GM21576 (cell line): Measurements from ENCODE around the gene CDK18.
"Not testable (repeated sequence)": the region's sequence is repeated elsewhere in the genome, so short reads cannot be mapped to it uniquely, and the experiment has no call there.

Source experiments
- ATAC-seq: cut with Tn5 transposase; IDR thresholded peaks from one replicate; pipeline ENCODE4 v1.9.1; 2021; ENCODE audit warnings: mild to moderate bottlenecking, moderate library complexity; ENCODE audit not compliant: unreplicated experiment

CDK18 gene

GRCh38 chr1:205480349-205480985 lies 24.0 kb upstream of the CDK18 start:
- peak; percentile 52 for ATAC-seq

- ATAC-seq: no peak
Observed at GRCh38 chr1:205481218-205481617, 23.3 kb upstream of the CDK18 start.

DNA sequence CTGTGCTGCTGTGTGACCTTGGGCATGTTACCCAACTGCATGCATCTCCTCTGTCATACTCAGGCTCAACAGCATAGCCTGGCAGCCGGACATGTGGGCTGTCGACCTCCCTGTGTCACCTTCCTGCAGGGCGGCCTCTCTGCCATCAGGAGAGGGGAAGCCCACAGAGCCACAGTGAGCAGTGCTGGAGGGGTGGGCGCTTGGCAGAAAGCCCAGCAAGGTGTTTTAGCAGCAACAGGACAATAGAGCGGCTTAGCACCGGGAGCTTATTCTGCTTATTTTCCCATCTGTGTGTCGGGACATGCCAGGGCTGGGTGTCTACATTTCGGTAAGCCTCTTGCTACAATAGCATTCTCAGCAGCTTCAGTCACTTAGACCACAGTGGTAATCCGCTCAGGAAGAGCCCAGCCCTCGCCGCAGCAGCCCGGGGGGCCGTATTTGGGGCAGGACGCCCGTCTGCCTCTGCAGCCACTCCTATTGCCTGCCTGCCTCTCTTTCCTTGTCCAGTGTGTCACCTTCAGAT lies 22.8 kb upstream of the CDK18 start:
- no peak for ATAC-seq

DNA sequence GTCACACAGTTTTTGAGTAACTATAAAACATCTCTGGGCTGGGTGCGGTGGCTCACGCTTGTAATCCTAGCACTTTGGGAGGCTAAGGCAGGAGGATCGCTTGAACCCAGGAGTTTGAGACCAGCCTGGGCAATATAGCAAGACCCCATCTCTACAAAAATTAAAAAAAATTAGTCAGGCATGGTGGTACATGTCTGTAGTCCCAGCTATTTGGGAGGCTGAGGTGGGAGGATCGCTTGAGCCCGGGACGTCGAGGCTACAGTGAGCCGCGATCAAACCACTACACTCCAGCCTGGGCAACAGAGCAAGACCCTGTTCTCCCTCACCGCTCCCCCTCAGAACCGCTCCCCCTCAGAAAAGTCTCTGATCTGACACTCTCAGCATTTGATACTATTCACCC lies 21.9 kb upstream of the CDK18 start:
- not testable (repeated sequence) for ATAC-seq

GRCh38 chr1:205483372-205483771 lies 21.1 kb upstream of the CDK18 start:
- ATAC-seq: no peak

- no peak for ATAC-seq
Observed at GRCh38 chr1:205484985-205485967, 19.2 kb upstream of the CDK18 start.

DNA sequence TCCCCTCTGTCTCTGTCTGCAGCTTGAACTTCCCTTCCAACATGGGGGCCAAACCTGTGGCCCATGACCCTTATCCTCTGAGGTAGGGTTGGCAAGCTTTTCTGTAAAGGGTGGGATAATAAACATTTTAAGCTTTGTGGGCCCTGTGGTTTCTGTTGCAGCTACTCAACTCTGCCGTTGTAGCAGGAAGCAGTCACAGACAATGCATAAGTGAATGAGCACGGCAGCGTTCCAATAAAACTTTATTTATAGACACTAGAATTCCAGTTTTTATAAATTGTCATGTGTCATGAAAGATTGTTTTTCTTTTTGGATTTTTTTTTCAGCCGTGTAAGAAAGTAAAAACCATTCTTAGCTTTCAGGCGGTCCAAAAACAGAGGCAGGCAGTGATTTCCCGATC lies 18.2 kb upstream of the CDK18 start:
- no peak for ATAC-seq

GRCh38 chr1:205488074-205488723 lies 16.3 kb upstream of the CDK18 start:
- no peak for ATAC-seq

DNA sequence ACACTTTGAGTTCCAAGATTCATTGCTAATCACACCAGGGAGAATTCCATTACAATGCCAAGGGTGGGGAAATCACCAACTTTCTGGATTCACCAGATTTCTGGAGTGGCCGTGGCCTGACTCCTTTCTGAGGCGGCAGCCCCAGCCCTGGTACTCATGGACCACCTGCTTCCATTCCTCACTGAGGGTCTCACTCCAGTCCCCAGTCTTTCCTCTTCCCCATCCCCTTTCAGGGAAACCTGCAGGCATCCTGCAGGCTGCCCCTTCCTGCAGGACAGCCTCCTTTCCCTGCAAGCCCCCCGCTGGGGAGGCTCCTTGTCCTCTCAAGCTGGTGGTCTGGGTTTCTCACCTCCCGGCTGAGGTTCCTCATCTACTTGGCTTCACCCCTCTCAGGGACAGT lies 12.7 kb upstream of the CDK18 start:
- no peak for ATAC-seq

DNA sequence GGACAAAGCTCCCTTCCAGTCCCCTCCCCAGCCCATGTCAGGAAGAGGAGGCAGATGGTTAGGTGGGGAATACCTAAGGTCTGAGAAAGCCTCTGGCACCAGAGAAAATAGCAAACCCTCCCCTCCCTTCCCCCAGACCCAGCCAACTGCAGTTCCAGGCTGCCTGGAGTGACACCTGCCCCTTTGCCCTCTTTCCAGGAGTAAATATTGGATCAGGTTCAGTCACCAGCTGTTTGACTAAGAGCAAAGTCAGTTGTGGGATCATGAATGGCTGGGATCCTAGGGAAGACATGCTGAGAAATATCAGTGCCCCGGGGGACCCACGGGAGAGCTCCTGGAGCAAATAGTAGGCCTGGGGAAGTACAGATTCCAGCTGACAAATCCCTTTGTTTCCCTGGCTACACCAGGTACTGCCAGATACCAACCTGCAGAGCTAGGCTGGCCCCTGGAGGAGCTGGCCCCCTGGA lies 12.2 kb upstream of the CDK18 start:
- no peak for ATAC-seq

GRCh38 chr1:205492774-205493173 lies 11.7 kb upstream of the CDK18 start:
- ATAC-seq: no peak

- ATAC-seq: no peak
Observed at GRCh38 chr1:205493241-205494085, 11.0 kb upstream of the CDK18 start.

DNA sequence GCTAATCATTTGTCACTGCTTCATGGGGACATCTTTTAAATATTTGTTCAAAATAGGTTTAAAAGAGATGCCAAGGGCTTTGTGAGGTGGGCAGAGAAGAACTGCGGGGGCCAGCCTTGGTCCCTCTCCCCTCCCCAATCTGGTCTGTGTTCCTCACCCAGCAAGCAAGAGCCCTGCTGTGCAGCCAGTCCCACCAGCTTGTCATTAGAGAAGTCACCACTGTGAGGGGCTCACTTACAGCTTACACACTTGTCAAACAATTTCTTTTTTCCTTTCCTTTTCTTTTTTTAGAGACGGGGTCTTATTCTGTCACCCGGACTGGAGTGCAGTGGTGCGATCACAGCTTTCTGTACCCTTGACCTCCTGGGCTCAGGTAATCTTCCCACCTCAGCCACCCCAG lies 10.4 kb upstream of the CDK18 start:
- ATAC-seq: no peak

- no peak for ATAC-seq
Observed at GRCh38 chr1:205495237-205495823, 9.1 kb upstream of the CDK18 start.

DNA sequence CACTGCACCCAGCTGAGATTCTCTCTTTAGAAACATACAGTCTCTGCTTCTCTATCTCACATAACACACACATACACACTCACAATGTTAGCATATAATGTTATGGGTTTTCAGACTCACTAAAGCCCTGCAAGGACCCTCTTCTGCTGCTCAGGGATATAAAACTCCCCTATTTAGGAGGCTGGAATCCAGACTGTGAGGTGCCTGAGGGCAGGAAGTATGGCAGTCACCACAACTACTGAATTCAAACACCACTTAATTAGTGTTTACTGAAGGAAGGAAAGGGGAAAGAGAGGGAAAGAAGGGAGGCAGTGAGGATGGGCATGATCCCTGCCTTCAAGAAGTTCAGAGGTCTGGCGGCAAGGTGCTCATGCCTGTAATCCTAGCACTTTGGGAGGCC lies 7.8 kb upstream of the CDK18 start:
- no peak for ATAC-seq

- no peak for ATAC-seq
Observed at GRCh38 chr1:205497351-205497750, 7.1 kb upstream of the CDK18 start.

DNA sequence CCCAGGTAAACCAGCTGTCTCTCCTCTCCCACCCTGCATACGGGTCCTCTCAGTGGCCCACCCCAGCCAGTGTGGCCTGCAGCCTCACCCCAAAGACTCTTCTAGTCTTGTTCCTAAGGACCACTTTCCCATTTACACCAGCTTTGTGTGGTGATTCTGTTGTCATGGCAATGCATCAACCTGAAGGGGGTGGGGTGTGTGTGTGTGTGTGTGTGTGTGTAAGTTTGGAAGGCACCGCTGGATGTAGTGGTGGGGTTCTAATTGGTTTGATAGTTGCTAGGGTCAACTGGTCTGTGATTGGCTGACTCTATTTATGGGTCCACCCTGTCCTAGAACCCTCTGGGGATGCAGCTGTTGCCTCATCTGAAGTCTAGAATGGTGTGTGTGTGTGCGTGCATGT lies 4.7 kb upstream of the CDK18 start:
- ATAC-seq: no peak

DNA sequence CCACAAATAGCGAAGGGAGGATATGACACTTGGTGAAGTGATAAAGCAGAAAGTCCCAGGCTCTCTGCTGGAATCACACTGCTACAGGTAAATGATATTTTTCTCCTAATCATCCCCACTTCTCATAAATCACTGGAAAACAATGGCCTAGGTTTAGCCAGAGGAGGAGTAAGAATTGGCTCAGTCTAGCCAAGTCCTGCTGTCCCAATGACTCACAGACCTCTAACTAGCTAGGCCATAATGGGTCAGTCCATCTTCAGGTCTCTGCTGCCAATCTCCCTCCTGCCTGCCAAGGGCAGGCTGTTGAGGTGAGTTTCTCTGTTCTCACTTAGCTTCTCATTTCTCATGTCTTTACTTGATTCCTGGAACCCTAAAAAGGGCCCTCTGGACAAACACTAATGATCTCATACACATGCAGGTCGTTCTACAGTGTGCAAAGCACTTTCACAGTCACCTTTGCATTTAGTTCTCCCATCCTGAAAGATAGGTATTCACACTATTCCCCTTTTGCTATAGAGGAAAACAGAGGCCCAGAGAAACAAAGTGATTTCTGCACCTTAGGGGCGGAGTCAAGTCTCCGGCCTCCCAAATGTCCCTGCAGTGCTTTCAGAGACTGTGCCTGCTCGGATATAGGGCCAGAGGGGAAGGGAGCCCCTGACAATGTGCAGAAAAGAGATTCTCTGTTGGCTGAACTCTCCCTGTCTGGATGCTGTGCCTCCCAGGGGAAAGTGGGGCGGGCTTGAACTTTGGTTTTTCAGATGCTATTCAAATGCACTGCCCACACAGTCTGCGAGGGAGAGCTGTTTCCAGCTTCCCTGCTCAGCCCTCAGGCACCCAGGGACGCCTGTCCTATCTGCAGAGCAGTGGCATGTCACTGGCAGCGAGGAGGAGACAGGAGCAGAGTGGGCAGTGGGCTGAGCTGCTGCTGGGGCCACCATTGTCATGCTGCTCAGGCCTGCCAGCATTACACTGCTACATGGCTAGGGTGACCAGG lies 3.9 kb upstream of the CDK18 start:
- no peak for ATAC-seq
